Body of pancreas (tissue), 4 donors: ENCODE measurements around the gene RNPS1.
A peak's percentile ranks its signal among the peaks of the same experiment; 100 is the strongest.

ENCODE experiments used
- POLR2A ChIP-seq, 3 donors: fragments of 450-650 bp; IDR thresholded peaks; one replicate each; pipeline ENCODE4 v1.6.1; 2016; ENCODE audit warnings: antibody characterized with exemption in 3 of 3, mild to moderate bottlenecking in 2 of 3
- TF ChIP-seq, protein P1 (sequence below), 7 experiments: fragments of 450-650 bp in 4 of 7; fragments of 200-600 bp in 3 of 7; sonication (generic) in 3 of 7; IDR thresholded peaks; one replicate each; pipeline ENCODE4 v1.5.1; 2016 to 2019; ENCODE audit warnings: antibody characterized with exemption in 7 of 7

DNA sequence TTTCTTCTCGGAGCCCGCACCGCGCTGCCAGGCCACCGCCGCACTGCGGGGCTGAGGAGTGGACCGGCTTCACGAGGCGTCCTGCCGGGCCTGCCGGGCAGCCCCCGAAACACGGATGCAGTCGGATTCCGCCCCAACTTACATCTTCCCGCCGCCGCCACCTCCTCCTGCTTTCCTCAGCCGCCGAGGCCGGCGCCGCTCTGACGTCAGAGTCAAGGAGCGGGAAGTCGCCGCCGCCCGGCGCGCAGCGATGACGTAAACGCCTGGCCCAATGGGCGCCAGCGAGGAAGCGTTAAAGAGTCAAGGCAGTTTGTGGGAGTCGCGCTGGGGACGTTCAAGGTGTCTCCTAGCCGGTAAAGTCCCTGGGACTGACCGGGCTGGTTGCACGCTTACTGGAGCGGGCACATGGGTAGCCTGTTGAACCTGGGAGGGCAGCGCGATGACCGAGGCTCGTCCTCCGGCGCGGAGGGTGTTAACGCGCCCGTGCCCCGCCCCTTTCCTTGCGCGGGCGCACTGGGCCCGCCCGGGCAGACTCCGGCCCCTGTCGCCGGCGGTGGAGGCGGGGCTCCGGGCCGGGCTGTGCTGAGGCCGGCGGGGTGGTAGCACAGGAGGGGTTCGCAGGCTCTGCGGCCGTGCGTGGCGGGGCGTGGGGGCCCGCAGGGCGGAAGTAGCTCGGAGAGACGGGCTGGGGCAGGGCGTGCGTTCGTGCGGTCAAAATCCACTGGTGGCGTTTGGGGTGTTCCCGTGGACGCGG is at the start of gene RNPS1:
- TF ChIP-seq, protein P1, sequence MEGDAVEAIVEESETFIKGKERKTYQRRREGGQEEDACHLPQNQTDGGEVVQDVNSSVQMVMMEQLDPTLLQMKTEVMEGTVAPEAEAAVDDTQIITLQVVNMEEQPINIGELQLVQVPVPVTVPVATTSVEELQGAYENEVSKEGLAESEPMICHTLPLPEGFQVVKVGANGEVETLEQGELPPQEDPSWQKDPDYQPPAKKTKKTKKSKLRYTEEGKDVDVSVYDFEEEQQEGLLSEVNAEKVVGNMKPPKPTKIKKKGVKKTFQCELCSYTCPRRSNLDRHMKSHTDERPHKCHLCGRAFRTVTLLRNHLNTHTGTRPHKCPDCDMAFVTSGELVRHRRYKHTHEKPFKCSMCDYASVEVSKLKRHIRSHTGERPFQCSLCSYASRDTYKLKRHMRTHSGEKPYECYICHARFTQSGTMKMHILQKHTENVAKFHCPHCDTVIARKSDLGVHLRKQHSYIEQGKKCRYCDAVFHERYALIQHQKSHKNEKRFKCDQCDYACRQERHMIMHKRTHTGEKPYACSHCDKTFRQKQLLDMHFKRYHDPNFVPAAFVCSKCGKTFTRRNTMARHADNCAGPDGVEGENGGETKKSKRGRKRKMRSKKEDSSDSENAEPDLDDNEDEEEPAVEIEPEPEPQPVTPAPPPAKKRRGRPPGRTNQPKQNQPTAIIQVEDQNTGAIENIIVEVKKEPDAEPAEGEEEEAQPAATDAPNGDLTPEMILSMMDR (IDR thresholded peaks at IDR 0.05) = peak in 3 of 7 experiments; percentile 8 to 34 (median 25)
- TF ChIP-seq POLR2A (IDR thresholded peaks at IDR 0.05) = peak; percentile 95 to 98 (median 96)
